Kidney (tissue), 14 donors: Measurements from ENCODE around the gene MAPK10. TPM values are rescaled to one million over a fixed set of nuclear protein-coding genes. Genes with fewer than 3 reads are reported as not detected.

Experiments
- DNase-seq, 5 donors: peaks; one replicate each; pipeline ENCODE4 v3.0.0-alpha.2; 2013 to 2020
- FAIRE-seq: peaks from 2 replicates; lab custom pipeline; 2012; peaks lifted over from hg19 to GRCh38; lab: Jason Lieb, UNC
- H3K27ac ChIP-seq, 2 donors: one replicate each; pipeline ENCODE4 v1.7.0; 2013; ENCODE audit warnings: low read depth in 2 of 2, low read length in 2 of 2, inconsistent platforms in 1 of 2
- H3K27me3 ChIP-seq: one replicate; pipeline ENCODE4 v1.7.1; 2013; ENCODE audit warnings: low read length, inconsistent platforms; ENCODE audit not compliant: control insufficient read depth, insufficient read depth
- H3K36me3 ChIP-seq, 3 donors: one replicate each; pipeline versions ENCODE4 v1.7.0 to v1.7.1; 2013; ENCODE audit warnings: low read length in 3 of 3, control low read depth in 1 of 3, inconsistent platforms in 1 of 3; ENCODE audit not compliant: insufficient read depth in 3 of 3, control insufficient read depth in 2 of 3
- H3K4me1 ChIP-seq, 3 donors: one replicate each; pipeline versions ENCODE4 v1.7.0 to v1.7.1; 2013; ENCODE audit warnings: low read length in 3 of 3, inconsistent platforms in 1 of 3, low read depth in 1 of 3; ENCODE audit not compliant: control insufficient read depth in 2 of 3, insufficient read depth in 2 of 3
- H3K4me3 ChIP-seq, 3 donors: one replicate each; pipeline versions ENCODE4 v1.7.0 to v1.8.1; 2013; ENCODE audit warnings: low read length in 3 of 3, control low read depth in 1 of 3, inconsistent platforms in 1 of 3
- H3K9ac ChIP-seq, 3 donors: one replicate each; pipeline versions ENCODE4 v1.7.0 to v1.7.1; 2013; ENCODE audit warnings: low read length in 3 of 3, control low read depth in 1 of 3, inconsistent platforms in 1 of 3
- H3K9me3 ChIP-seq, 3 donors: one replicate each; pipeline versions ENCODE4 v1.7.0 to v1.7.1; 2013; ENCODE audit warnings: low read length in 3 of 3, control low read depth in 1 of 3, inconsistent platforms in 1 of 3; ENCODE audit not compliant: control insufficient read depth in 2 of 3, insufficient read depth in 1 of 3
- intact Hi-C: fragments of 100-400 bp; cut with DNase I; formaldehyde crosslinking; loops from one replicate; pipeline ENCODE4 v1.11.1; 2022
- polyA plus RNA-seq: library from polyadenylated mRNA; stranded (reverse); fragments of 350-450 nt; fragmentation: Illumina TruSeq; extraction: RNeasy Lipid Tissue Mini Kit (QIAGEN cat#74804); gene quantifications from one replicate; pipeline ENCODE4 v1.2.3, GENCODE V29; 2014; ENCODE audit warnings: low read depth, low replicate concordance; ENCODE audit not compliant: insufficient read depth
- total RNA-seq: library from RNA; stranded (reverse); fragmentation: NEBNext Ultra II Directional; extraction: Animal tissue kit (Norgen Biotek cat#: 25700); gene quantifications from one replicate; pipeline ENCODE4 v1.2.1, GENCODE V29; 2021
- TF ChIP-seq, protein P1 (sequence below): IDR thresholded peaks from 3 replicates; pipeline ENCODE4 v1.5.1; 2012; ENCODE audit warnings: mild to moderate bottlenecking, moderate library complexity, borderline replicate concordance; ENCODE audit not compliant: insufficient read depth; ENCODE audit errors: extremely low read depth
- donor health status: control.
- donor health status: control.
- donor health status: control.
- donor health status: control.
- donor health status: control.
- donor health status: DM: yes; HTN: yes; CAD: no.
- donor health status: Normal renal cell carcinoma (clear cell type).

Gene MAPK10
- total and polyA plus RNA-seq, 2 donors from 2014 or later: 27.6 to 54.5 TPM

DNA sequence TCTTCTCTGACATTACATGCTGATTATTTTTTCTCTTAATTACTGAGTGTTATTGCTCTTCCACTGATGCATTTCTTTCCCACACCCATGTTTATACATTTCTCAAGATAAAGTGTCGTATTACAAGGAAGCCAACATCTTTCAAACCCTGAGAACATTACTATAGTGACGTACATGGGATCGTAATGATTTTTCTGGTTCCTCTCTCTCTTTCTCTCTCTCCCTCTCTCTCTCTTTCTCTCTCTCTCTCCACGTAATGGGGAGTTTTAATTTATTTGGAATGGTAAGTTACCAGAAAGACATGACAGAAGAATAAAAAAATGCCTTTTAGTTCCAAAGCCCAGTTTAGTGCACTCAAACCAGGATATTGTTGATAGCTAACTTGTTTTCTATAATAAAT is 40.4 kb upstream of the MAPK10 start:
- DNase-seq (peak in 2 of 5 donors; percentile 38 to 54), FAIRE-seq (no peak)
- no peaks in the 10 kb centered on the region for H3K4me1 ChIP-seq
- TF ChIP-seq, protein P1, sequence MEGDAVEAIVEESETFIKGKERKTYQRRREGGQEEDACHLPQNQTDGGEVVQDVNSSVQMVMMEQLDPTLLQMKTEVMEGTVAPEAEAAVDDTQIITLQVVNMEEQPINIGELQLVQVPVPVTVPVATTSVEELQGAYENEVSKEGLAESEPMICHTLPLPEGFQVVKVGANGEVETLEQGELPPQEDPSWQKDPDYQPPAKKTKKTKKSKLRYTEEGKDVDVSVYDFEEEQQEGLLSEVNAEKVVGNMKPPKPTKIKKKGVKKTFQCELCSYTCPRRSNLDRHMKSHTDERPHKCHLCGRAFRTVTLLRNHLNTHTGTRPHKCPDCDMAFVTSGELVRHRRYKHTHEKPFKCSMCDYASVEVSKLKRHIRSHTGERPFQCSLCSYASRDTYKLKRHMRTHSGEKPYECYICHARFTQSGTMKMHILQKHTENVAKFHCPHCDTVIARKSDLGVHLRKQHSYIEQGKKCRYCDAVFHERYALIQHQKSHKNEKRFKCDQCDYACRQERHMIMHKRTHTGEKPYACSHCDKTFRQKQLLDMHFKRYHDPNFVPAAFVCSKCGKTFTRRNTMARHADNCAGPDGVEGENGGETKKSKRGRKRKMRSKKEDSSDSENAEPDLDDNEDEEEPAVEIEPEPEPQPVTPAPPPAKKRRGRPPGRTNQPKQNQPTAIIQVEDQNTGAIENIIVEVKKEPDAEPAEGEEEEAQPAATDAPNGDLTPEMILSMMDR: no peak
- H3K27ac ChIP-seq: no peak overlapping the region
- H3K9ac ChIP-seq: no peak overlapping the region
- H3K27me3 ChIP-seq: no peaks in the 10 kb centered on the region
- no peaks in the 10 kb centered on the region for H3K36me3 ChIP-seq
- H3K9me3 ChIP-seq: peaks cover 0 to 1% (median 0%) of the 10 kb centered on the region in 3 donors
- intact Hi-C loops: no loop called here
- no peak overlapping the region for H3K4me3 ChIP-seq

DNA sequence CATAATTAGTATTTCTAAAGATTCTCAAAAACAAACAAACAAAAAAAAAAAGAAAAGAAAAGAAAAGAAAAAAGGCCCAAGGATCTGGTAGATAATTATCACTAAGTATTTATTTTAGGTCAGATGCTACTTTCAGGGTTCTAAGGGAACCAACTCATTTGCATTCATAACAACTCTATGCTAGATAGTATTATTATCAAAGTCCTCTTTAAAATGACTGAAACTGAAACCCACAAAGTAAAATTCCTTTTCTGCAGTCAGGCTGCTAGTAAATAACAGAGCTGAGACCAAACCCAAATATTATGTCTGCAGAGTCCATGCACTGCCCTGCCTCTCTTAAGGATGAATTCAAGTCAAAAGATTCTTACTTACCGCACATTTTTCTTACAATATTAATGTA is 38.3 kb upstream of the MAPK10 start:
- DNase-seq (no peak), FAIRE-seq (no peak)
- Histone ChIP-seq H3K9ac (no peak overlapping the region), H3K36me3 (no peaks in the 10 kb centered on the region), H3K27me3 (no peaks in the 10 kb centered on the region), H3K4me1 (no peaks in the 10 kb centered on the region), H3K9me3 (peaks cover 0 to 1% (median 0%) of the 10 kb centered on the region in 3 donors), H3K4me3 (no peak overlapping the region), H3K27ac (no peak overlapping the region)
- intact Hi-C loops: no loop called here
- TF ChIP-seq, protein P1: no peak

DNA sequence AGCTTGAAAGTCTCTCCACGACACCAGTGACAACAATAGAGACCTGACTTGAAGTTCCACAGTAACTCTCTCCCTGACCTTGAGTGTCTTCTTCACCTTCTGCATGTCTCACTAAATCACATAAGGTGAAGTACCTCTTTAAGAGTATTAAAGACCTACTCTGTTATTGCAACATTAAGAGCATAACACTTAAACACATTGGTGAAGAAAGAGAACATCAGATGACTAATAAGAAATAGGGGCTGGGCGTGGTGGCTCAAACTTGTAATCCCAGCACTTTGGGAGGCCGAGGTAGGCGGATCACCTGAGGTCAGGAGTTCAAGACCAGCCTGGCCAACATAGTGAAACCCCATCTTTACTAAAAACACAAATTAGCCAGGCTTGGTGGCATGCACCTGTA is 33.9 kb upstream of the MAPK10 start:
- peaks cover 0 to 1% (median 0%) of the 10 kb centered on the region in 3 donors for H3K9me3 ChIP-seq
- H3K9ac ChIP-seq: no peak overlapping the region
- H3K36me3 ChIP-seq: no peaks in the 10 kb centered on the region
- no peak overlapping the region for H3K4me3 ChIP-seq
- no peak overlapping the region for H3K27ac ChIP-seq
- intact Hi-C loops: no loop called here
- no peak for DNase-seq
- TF ChIP-seq, protein P1: no peak
- no peak for FAIRE-seq
- no peaks in the 10 kb centered on the region for H3K27me3 ChIP-seq
- no peaks in the 10 kb centered on the region for H3K4me1 ChIP-seq

DNA sequence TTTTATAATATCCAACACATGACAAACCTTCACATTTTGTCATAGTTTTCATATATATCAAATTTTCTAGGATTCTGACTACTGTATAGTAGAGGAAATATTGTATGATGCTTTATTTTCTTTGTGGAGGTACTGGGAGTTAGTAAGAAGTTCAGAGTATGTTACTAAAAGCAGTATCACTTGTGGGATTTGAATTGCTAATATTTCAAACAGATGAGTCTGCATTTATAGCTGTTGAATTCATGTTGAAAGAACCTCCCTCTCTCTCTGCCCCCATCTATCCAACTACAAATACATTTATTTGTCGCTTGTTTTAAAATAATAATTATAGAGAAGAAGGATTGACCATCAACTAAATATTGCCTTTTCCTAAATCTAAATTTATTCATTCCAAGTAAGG is 29.8 kb upstream of the MAPK10 start:
- intact Hi-C loops: no loop called here
- FAIRE-seq: no peak

More for the DNA sequence above, 29.8 kb upstream of the MAPK10 start:
- H3K27me3 ChIP-seq: no peaks in the 10 kb centered on the region
- no peak overlapping the region for H3K27ac ChIP-seq
- no peak for DNase-seq
- no peaks in the 10 kb centered on the region for H3K36me3 ChIP-seq
- H3K9me3 ChIP-seq: no peaks in the 10 kb centered on the region
- no peak overlapping the region for H3K4me3 ChIP-seq
- TF ChIP-seq, protein P1: no peak
- H3K4me1 ChIP-seq: no peaks in the 10 kb centered on the region
- no peak overlapping the region for H3K9ac ChIP-seq
